HFFc6 (cell line): Measurements from ENCODE around the gene ERICH3. TPM values are rescaled to one million over a fixed set of nuclear protein-coding genes. Genes with fewer than 3 reads are reported as not detected.

Experiments
- DNase-seq: peaks from one replicate; pipeline ENCODE4 v3.0.0-alpha.2; 2018
- H3K27ac Mint-ChIP-seq: 2 replicates; pipeline ENCODE4 v1.8.0; 2020; ENCODE audit warnings: mild to moderate bottlenecking, mixed read lengths
- H3K27me3 Mint-ChIP-seq: 2 replicates; pipeline ENCODE4 v1.8.0; 2021; ENCODE audit warnings: mild to moderate bottlenecking, moderate library complexity, mixed read lengths; ENCODE audit not compliant: insufficient read depth
- H3K36me3 Mint-ChIP-seq: 2 replicates; pipeline ENCODE4 v1.8.0; 2021; ENCODE audit warnings: low read depth, mixed read lengths
- H3K4me1 Mint-ChIP-seq: 2 replicates; pipeline ENCODE4 v1.8.0; 2020; ENCODE audit warnings: low read depth, mixed read lengths
- H3K4me3 Mint-ChIP-seq: 2 replicates; pipeline ENCODE4 v1.8.0; 2020; ENCODE audit warnings: mild to moderate bottlenecking, moderate library complexity, mixed read lengths
- H3K9me3 Mint-ChIP-seq: 2 replicates; pipeline ENCODE4 v1.8.0; 2020; ENCODE audit warnings: mild to moderate bottlenecking, mixed read lengths
- total RNA-seq, 6 experiments: library from RNA; stranded (reverse); fragmentation: NEBNext Ultra II Directional; extraction: Animal tissue kit (Norgen Biotek cat#: 25700); gene quantifications; 2 replicates in 1 of 6; 3 replicates in 5 of 6; pipeline ENCODE4 v1.2.3, GENCODE V29; 2021
- TF ChIP-seq, protein P1 (sequence below): fragments of 200-600 bp; sonication (generic); IDR thresholded peaks from 2 replicates; pipeline ENCODE4 v1.5.0; 2021; ENCODE audit warnings: antibody characterized with exemption, mild to moderate bottlenecking

The ERICH3 gene
- total RNA-seq, 6 experiments from 2014 or later, result not detected

DNA sequence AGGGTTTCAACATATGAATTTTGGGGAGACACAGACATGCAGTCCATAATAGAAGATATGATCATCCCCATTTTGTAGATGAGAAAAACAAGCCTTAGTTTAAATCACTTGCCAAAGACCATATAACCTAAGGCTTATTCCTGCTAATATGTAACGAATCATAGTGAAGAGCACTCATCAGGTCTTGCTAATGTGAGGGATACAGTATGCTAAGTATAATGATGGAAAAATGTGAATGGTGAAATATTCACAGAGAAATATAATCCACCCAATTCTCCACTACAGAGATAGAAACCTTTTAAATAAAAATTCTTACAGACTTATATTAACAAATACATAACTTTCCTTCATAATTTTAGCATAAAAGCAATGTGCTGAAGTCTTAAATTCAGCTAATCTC lies 18.9 kb downstream of the ERICH3 start:
- no peak for DNase-seq
- Mint-ChIP-seq H3K27ac (no peak overlapping the region), H3K9me3 (no peaks in the 10 kb centered on the region), H3K4me1 (peaks cover 25% of the 10 kb centered on the region), H3K36me3 (no peaks in the 10 kb centered on the region), H3K27me3 (peaks cover 3% of the 10 kb centered on the region; the same call in 1 of the 2 replicates), H3K4me3 (no peak overlapping the region)
- TF ChIP-seq, protein P1, sequence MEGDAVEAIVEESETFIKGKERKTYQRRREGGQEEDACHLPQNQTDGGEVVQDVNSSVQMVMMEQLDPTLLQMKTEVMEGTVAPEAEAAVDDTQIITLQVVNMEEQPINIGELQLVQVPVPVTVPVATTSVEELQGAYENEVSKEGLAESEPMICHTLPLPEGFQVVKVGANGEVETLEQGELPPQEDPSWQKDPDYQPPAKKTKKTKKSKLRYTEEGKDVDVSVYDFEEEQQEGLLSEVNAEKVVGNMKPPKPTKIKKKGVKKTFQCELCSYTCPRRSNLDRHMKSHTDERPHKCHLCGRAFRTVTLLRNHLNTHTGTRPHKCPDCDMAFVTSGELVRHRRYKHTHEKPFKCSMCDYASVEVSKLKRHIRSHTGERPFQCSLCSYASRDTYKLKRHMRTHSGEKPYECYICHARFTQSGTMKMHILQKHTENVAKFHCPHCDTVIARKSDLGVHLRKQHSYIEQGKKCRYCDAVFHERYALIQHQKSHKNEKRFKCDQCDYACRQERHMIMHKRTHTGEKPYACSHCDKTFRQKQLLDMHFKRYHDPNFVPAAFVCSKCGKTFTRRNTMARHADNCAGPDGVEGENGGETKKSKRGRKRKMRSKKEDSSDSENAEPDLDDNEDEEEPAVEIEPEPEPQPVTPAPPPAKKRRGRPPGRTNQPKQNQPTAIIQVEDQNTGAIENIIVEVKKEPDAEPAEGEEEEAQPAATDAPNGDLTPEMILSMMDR, result no peak

- Mint-ChIP-seq H3K9me3 (no peaks in the 10 kb centered on the region), H3K27ac (peak overlapping the region; percentile 83), H3K27me3 (peaks cover 3% of the 10 kb centered on the region; the same call in 1 of the 2 replicates), H3K4me1 (peaks cover 25% of the 10 kb centered on the region), H3K4me3 (peak overlapping the region; percentile 48; the same call in 1 of the 2 replicates), H3K36me3 (no peaks in the 10 kb centered on the region)
- DNase-seq, result peak; percentile 81
- TF ChIP-seq, protein P1, result no peak
Measured at GRCh38 chr1:74652711-74653139, 20.9 kb downstream of the ERICH3 start.

- 0 out of 2 replicates have a peak overlapping the region, but pooled peaks have one; percentile 1 for H3K4me3 Mint-ChIP-seq
- TF ChIP-seq, protein P1, result no peak
Measured at GRCh38 chr1:74650561-74650960, 23.0 kb downstream of the ERICH3 start.

GRCh38 chr1:74641876-74642275 lies 31.7 kb downstream of the ERICH3 start:
- Mint-ChIP-seq H3K4me3 (no peak overlapping the region), H3K27ac (no peak overlapping the region), H3K36me3 (no peaks in the 10 kb centered on the region), H3K4me1 (no peaks in the 10 kb centered on the region), H3K27me3 (no peaks in the 10 kb centered on the region; the same call in 1 of the 2 replicates), H3K9me3 (no peaks in the 10 kb centered on the region)
- TF ChIP-seq, protein P1, result no peak
- no peak for DNase-seq

More at GRCh38 chr1:74650561-74650960, 23.0 kb downstream of the ERICH3 start:
- no peaks in the 10 kb centered on the region for H3K36me3 Mint-ChIP-seq
- H3K4me1 Mint-ChIP-seq, result peaks cover 25% of the 10 kb centered on the region
- no peak overlapping the region for H3K27ac Mint-ChIP-seq
- no peaks in the 10 kb centered on the region for H3K9me3 Mint-ChIP-seq
- no peak for DNase-seq
- H3K27me3 Mint-ChIP-seq, result peaks cover 3% of the 10 kb centered on the region; the same call in 1 of the 2 replicates

DNA sequence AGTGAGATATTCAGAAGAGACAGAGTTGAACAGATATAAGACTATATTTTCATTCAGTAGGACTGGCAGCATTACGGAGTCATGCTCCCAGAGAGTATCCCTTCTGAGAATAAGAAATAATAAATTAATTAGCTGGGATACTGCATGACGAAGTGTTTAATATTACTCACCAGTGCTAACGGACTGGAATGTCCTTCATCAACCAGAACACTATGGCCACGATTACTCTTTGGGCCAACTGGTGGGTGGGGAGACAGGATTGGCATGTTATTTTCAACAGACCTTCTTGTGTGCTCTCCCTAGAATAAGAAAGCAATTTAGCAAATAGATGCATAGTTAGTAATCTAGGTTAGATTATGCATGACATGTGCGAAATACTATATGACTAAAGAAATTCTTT lies 32.4 kb downstream of the ERICH3 start:
- H3K4me3 Mint-ChIP-seq, result no peak overlapping the region
- TF ChIP-seq, protein P1, result no peak
- no peaks in the 10 kb centered on the region for H3K9me3 Mint-ChIP-seq
- H3K27ac Mint-ChIP-seq, result no peak overlapping the region
- no peaks in the 10 kb centered on the region for H3K36me3 Mint-ChIP-seq
- no peak for DNase-seq
- H3K27me3 Mint-ChIP-seq, result no peaks in the 10 kb centered on the region; the same call in 1 of the 2 replicates
- no peaks in the 10 kb centered on the region for H3K4me1 Mint-ChIP-seq

GRCh38 chr1:74637296-74637695 lies 36.3 kb downstream of the ERICH3 start:
- Mint-ChIP-seq H3K27ac (no peak overlapping the region), H3K36me3 (no peaks in the 10 kb centered on the region), H3K9me3 (no peaks in the 10 kb centered on the region), H3K27me3 (no peaks in the 10 kb centered on the region; the same call in 1 of the 2 replicates), H3K4me1 (no peaks in the 10 kb centered on the region), H3K4me3 (no peak overlapping the region)
- TF ChIP-seq, protein P1, result no peak
- DNase-seq, result no peak
